ENCODE data around the gene ANKH. TPM values are rescaled to one million over a fixed set of nuclear protein-coding genes. Genes with fewer than 3 reads are reported as not detected.

The ANKH gene
- polyA plus RNA-seq, 3 donors = 2.4 to 6.3 (median 3.1) TPM

GRCh38 chr5:14739981-14740380, 131.6 kb downstream of the ANKH start:
- intact Hi-C loops (cut with micrococcal nuclease) = no loop called here
- no peak overlapping the region for H3K4me3 Mint-ChIP-seq
- no peak for TF ChIP-seq CTCF (IDR thresholded peaks at IDR 0.05)
- WGBS (ENCODE audit: insufficient coverage) = 80% methylated on average over 1 of the region's 5 CpGs
- peaks cover 0 to 2% (median 0%) of the 10 kb centered on the region in 3 donors for H3K27me3 Mint-ChIP-seq (ENCODE audit: low read depth in 3 of 3)
- H3K27ac Mint-ChIP-seq = peak overlapping the region in 1 of 7 donors; percentile 21
- Histone ChIP-seq H3K4me3 (replicated peaks in 1 of 3; ENCODE audit: low read depth in 2 of 3, low read length in 3 of 3) (no peak overlapping the region), H3K9me3 (replicated peaks in 1 of 2; ENCODE audit: control insufficient read depth in 1 of 2, insufficient read depth in 1 of 2, low read length in 2 of 2) (no peaks in the 10 kb centered on the region), H3K4me1 (ENCODE audit: control insufficient read depth in 1 of 2, insufficient read depth in 2 of 2, low read length in 2 of 2) (peaks cover 6 to 13% of the 10 kb centered on the region in 2 donors), H3K79me2 (ENCODE audit: insufficient read depth, low read length) (no peaks in the 10 kb centered on the region), H3K36me3 (replicated peaks in 1 of 2; ENCODE audit: control insufficient read depth in 1 of 2, insufficient read depth in 2 of 2, low read length in 2 of 2) (no peaks in the 10 kb centered on the region), H3K9ac (ENCODE audit: insufficient read depth, low read length, poor library complexity, severe bottlenecking) (no peak overlapping the region), H2AFZ (ENCODE audit: insufficient read depth, low read depth, low read length, poor library complexity, severe bottlenecking) (no peak overlapping the region), H3K27me3 (ENCODE audit: control insufficient read depth in 2 of 2, insufficient read depth in 2 of 2, low read length in 2 of 2) (no peaks in the 10 kb centered on the region), H3K27ac (ENCODE audit: low read depth in 1 of 2, low read length in 2 of 2) (no peak overlapping the region), H4K20me1 (ENCODE audit: insufficient read depth, low read length) (no peaks in the 10 kb centered on the region), H3K4me2 (replicated peaks; ENCODE audit: extremely low read depth, low read length, poor library complexity, severe bottlenecking) (no peak overlapping the region)
- no peak for DNase-seq
- H3K9me3 Mint-ChIP-seq = peaks cover 0 to 3% (median 0%) of the 10 kb centered on the region in 7 donors
- peaks cover 28% of the 10 kb centered on the region for H3K4me1 Mint-ChIP-seq
- H3K36me3 Mint-ChIP-seq = peaks cover 2 to 4% of the 10 kb centered on the region in 2 donors

GRCh38 chr5:14739538-14739937, 132.0 kb downstream of the ANKH start:
- no peaks in the 10 kb centered on the region for H3K36me3 ChIP-seq (replicated peaks in 1 of 2; ENCODE audit: control insufficient read depth in 1 of 2, insufficient read depth in 2 of 2, low read length in 2 of 2)
- intact Hi-C loops (cut with micrococcal nuclease) = no loop called here
- H3K4me3 ChIP-seq (replicated peaks in 1 of 3; ENCODE audit: low read depth in 2 of 3, low read length in 3 of 3) = no peak overlapping the region
- H3K27ac ChIP-seq (ENCODE audit: low read depth in 1 of 2, low read length in 2 of 2) = no peak overlapping the region
- peaks cover 6 to 13% of the 10 kb centered on the region in 2 donors for H3K4me1 ChIP-seq (ENCODE audit: control insufficient read depth in 1 of 2, insufficient read depth in 2 of 2, low read length in 2 of 2)
- H3K9ac ChIP-seq (ENCODE audit: insufficient read depth, low read length, poor library complexity, severe bottlenecking) = no peak overlapping the region
- DNase-seq = peak; percentile 34 to 69 (median 52)
- H3K4me1 Mint-ChIP-seq = peaks cover 28% of the 10 kb centered on the region
- no peak overlapping the region for H2AFZ ChIP-seq (ENCODE audit: insufficient read depth, low read depth, low read length, poor library complexity, severe bottlenecking)
- no peak for TF ChIP-seq CTCF (IDR thresholded peaks at IDR 0.05)
- H3K9me3 Mint-ChIP-seq = peaks cover 0 to 3% (median 0%) of the 10 kb centered on the region in 7 donors
- H3K4me2 ChIP-seq (replicated peaks; ENCODE audit: extremely low read depth, low read length, poor library complexity, severe bottlenecking) = no peak overlapping the region
- H3K27ac Mint-ChIP-seq = peak overlapping the region in 1 of 7 donors; percentile 21
- no peak overlapping the region for H3K4me3 Mint-ChIP-seq
- H3K27me3 ChIP-seq (ENCODE audit: control insufficient read depth in 2 of 2, insufficient read depth in 2 of 2, low read length in 2 of 2) = no peaks in the 10 kb centered on the region
- H3K36me3 Mint-ChIP-seq = peaks cover 2 to 6% of the 10 kb centered on the region in 2 donors
- H3K27me3 Mint-ChIP-seq (ENCODE audit: low read depth in 3 of 3) = peaks cover 0 to 2% (median 0%) of the 10 kb centered on the region in 3 donors
- H4K20me1 ChIP-seq (ENCODE audit: insufficient read depth, low read length) = no peaks in the 10 kb centered on the region
- no peaks in the 10 kb centered on the region for H3K9me3 ChIP-seq (replicated peaks in 1 of 2; ENCODE audit: control insufficient read depth in 1 of 2, insufficient read depth in 1 of 2, low read length in 2 of 2)
- no peaks in the 10 kb centered on the region for H3K79me2 ChIP-seq (ENCODE audit: insufficient read depth, low read length)
- WGBS (ENCODE audit: insufficient coverage) = 57% methylated on average over 3 of the region's 3 CpGs
